ENCODE measurements around the gene BCL2A1.
"Not testable (repeated sequence)": the region's sequence is repeated elsewhere in the genome, so short reads cannot be mapped to it uniquely, and the experiment has no call there.

Gene BCL2A1

DNA sequence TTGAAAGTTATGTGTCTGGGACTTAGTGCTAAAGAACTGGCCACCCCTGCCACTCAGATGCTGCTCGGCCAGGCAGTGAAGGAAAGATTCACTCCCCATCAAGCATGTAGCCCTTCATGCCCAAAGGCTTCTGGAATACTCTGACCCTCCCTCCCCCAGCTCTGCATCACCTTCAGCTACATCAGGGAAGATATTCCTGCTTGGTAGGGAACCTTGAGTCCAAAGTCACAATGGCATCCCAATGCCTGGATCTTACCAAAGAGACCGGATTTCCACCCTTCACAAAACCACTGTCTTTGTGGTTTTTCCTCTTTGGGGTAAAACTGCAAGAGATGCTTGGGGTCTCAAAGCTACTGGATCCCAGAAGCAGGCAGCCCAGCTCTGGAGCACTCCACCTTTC is 18.2 kb upstream of the BCL2A1 start:
- DNase-seq (ENCODE audit: low read depth): no peak

DNA sequence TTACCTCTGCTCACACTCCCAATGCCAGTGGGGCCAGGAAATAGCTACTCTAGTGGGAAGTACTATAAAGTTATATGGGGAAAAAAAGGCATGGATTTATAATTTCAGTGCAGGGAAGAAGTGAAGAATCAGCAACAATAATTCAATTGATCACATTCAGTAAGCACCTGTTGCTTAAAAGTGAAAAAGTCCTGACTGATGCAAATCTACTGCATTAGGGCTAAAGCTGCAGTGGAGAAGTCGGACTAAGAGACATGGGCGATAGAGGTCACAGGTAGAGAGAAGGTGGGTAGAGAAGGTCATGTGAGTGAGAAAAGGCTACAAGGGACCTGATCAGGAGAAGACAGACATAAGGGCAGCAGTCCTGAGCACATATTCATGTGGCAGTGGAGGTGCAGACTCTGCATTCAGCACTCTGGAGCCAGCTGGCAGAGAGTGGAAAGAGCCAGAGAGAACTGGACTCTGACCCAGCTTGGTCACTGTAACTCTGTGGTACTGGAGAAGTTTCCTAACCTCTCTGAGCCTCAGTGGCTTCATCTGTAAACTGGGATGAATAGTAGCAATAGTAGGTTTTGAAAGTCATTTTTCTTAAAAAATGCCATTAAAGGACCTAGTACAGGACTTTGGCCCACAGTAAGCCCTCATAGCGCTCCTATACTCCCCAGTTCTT is 17.6 kb upstream of the BCL2A1 start:
- DNase-seq (ENCODE audit: low read depth): no peak

DNA sequence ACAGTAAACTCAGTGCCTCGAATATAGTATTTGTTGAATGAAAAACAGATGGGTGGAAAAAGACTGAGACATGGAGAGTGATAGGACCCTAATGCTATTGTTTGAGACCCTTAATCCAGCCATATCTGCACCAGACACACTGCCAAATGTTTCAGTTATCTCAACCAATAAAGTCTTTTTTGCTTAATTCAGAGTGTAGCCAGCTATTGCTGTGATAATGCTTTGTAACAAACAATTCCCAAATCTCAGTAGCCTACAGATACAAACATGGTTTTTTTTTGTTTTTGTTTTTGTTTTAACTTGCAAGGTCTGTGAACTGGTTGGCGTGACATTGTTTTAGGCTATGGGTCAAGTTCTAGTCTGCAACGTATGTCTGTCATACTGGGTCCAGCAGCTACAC is 17.0 kb upstream of the BCL2A1 start:
- no peak for DNase-seq (ENCODE audit: low read depth)

DNA sequence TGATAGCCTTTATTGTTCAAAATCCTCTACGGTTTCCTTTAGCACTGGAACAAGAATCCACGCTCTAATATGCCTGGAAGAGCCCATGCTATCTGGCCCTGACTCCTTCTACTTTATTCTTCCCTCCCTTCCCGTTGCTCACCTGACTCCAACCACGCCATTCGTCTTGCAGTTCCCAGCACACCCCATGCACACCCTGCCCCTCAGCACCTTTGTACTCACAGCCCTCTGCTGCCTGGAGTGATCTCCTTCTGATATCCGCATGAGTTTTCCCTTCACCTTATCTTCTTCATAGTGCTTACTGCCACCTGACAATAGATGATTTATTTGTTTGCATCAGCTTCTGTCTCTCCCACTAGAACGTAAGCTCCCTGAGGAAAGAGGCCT is 16.6 kb upstream of the BCL2A1 start:
- no peak for DNase-seq (ENCODE audit: low read depth)

DNA sequence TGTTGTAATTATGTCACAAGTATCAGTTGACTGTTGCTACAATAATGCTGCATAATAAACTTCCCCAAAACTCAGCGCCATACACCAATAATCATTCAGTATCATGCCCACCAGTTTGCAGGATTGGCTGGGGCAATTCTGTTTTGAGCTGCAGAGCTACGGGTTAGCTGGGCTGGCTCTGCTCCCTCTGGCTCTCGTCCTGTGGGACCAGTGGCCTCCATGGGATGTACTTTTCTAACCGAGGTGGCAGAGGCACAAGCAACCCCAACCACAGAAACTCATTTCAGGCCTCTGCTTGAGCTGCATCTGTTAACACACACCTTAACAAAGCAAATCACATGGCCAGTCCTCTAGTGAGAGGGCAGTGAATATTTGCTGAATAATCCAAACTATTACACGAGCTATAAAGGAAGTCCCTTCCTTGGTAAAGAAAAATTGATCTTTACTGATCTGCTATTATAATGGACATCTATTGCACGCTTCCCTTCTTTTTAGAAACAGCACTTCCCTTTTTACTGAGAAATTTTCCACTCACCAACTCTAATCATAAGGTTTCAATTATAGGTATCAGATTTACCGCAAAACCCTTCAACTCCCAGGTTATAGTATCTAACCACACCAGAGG is 10.9 kb upstream of the BCL2A1 start:
- DNase-seq (ENCODE audit: low read depth): no peak

DNA sequence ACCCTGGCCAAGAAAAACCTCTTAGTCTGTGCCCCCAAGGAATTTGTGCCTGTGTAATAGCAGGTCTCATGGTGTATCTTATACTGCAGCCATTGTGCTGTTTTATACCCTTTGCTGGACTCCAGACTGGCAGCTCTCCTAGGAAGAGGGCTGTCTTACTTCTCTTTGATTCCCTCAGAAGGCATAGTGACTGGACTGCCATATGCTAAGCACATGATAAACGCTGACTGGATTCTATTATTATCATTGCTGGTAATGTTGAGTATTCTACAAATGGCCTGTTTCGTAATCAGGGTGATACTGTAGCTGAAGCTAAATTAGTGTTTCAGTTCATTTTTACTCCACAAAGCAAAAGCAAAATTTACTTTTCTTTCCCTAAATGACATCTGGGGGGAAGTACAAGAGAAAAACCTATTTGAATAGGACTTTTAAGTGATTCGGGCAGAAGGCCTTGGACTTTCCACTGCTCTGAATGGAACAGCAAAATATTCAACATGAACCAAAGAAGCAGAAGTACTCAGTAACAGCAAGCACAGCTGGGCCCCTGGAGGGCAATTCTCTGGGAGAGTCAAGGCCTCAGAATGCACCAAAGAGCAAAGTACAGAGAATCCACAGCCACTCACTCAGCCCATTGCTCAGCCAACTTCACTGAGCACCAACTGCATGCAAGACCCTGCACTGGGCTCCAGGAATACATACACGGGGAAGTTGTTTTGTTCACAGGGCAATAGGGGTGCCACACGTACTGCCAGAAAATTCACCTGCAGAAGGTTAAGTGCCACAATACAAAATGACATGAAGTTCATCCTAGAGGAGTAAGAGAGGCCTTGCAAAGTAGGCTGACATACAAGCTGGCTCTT is 7.9 kb upstream of the BCL2A1 start:
- no peak for DNase-seq (ENCODE audit: low read depth)

DNA sequence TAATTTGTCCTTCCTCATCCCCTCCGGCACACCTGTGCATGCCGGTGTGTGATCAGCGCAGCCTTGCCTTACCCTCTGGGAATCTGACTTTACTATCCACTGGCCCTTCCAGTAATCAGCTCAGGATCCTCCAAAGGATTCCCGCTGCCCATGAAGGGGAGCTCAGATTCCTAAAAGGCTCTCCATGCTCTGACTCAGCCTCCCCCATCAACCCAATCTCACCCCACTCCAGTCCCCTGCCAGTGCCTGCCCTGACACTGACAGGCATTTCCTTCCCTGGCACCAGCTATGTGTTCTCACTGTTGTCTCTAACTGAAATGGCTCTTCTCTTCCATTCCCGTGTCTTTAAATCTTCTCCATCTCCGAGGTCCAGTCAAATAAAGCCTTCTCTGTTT is 7.3 kb upstream of the BCL2A1 start:
- no peak for DNase-seq (ENCODE audit: low read depth)

DNA sequence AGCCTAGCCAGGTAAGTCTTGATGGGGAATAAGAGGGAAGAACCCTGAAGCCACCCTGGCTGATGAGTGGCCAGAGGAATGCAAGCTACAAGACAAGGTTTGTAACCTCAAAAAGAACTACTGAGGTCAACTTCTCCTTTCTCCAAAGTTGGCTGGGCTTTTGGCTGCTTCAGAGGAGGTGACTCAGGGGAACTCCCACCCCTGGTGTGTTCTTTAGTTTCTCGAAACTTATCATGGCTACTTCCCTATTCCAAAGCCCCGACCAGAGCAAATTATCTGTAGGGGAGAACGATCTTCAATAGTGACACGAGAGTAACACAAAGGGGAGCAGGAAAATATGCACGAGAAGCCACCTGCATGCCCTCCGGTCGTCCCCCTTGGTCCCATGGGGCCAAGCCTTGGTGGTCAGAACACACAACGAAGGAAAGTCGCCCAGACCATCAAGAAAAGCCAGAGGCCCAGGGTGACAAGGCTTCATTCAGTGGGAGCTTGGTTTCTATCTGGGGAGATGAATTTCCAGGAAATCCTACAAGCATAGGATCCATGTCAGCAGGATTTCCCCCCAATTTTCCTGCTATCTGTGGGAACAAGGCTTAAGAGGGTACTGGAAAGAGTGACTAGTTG is 6.5 kb upstream of the BCL2A1 start:
- no peak for DNase-seq (ENCODE audit: low read depth)

DNA sequence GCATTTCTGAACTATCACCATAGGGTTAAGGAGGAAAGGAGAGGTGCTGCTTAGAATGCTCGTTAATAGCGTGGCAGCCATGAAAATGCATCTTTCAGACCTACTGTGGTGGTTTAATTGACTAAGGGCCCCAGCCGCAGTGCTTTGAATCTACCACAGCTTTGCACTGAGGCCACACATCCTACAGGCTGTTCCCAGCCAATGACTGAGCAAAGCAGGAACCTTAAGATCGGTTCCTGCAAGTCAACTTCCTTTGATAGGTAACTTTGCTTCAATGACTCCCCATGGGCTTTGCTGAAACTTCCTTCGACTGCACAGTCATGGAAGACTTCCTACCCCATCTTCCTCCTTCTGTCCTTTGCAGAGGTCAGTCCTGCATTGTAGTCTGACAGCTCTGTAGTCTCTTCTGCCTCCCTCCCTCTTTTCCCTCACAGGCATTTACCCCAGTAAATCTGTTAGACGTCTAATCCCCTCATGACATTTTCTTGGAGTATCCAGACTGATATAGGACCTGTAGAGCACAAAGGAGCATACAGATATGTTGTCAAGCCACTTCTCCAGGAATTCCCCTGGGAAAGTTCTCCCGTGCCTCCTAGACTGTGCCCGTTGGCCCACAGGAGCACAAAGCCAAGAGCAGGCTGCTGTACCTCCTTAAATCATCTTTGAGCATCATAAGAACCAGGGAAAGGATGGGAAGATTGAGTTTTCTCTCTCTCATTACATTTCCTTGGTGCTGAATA is 2.6 kb upstream of the BCL2A1 start:
- no peak for DNase-seq (ENCODE audit: low read depth)

DNA sequence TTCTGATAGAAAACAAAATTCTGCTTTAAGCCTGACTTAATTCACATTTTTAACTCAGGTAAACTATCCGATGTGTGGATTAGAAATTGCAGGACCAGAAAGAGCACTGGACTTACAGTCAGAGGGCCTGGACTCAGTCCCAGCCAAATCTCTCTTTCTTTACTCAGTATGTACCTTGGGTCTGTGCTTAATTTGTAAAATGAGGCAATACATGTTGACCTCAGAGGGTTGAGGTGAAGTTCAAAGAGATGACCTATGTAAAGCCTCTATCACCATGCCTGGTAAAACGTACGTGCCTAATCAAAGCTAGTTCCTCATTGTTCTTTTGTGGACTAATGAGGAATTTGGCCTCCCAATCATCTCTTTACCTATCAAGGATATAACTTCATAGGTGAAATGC is 1.9 kb upstream of the BCL2A1 start:
- DNase-seq (ENCODE audit: low read depth): no peak

DNA sequence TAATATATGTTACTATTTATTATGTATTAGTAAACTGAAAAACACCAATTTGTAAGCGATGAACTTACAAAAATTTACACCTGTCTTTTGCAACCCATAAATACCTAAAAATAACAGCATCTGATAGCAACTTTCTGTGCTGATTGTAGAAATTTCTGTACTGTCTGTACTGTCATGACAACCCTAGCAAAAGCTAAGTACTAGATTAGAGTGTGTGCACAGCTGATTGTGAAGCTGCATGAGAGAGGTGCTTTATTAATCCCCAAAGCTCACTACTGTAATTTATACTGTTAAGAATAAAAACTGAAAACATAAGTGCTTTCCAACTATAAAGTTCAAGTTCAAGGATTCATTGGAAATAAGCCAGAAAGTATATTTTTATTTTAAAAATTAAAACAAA is 815 bp downstream of the BCL2A1 start:
- no peak for DNase-seq (ENCODE audit: low read depth)

DNA sequence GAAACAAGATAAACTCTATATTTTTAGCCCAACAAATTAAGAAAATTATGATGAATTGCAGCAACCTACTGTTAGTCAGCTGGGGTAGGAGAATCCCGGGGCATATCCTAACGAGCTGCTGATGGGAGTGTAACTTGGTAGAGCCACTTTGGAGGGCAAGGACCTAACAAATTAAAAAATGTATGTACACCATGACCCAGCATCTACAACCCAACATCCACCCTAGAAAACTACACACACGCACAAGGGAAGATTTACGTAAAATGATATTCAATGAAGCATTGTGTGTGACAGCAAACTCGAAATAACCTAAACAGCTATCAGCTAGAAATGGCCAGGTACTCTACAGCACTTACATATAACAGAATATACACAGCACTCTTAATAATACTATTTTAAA is 1.9 kb downstream of the BCL2A1 start:
- DNase-seq (ENCODE audit: low read depth): no peak

DNA sequence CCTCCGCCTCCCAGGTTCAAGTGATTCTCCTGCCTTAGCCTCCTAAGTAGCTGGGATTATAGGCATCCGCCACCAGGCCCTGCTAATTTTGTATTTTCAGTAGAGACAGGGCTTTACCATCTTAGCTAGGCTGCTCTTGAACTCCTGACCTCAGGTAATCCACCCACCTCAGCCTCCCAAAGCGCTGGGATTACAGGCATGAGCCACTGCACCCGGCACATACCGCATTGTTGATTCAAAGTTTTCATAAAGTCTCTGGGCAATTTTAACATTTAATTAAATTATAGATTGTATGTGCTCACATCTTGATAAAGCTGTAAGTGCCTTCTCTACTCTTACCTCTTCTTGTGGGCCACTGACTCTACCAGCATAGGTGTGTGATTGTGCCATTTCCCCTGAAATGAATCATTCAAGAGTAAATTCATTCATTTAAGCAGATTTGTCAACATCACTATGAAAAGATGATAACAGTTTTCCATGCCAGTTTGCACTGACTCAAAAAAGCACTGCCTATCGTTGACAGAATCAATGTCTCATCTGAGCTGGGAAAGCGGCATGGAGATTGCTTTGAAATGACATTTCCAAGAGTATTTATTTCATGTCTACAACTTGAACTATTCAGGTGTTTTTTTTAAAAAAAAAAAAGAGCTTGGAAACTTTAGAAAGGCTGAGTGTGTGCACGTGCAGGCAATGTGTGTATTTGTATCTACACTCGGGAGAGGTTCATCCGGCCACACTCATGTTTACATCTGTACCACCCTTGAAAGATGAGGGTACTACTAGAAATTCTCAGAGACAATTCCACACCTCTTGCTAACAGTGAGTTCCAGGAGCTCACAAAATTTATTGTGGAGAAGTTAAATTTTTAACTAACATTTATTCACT is 3.5 kb downstream of the BCL2A1 start:
- no peak for DNase-seq (ENCODE audit: low read depth)

DNA sequence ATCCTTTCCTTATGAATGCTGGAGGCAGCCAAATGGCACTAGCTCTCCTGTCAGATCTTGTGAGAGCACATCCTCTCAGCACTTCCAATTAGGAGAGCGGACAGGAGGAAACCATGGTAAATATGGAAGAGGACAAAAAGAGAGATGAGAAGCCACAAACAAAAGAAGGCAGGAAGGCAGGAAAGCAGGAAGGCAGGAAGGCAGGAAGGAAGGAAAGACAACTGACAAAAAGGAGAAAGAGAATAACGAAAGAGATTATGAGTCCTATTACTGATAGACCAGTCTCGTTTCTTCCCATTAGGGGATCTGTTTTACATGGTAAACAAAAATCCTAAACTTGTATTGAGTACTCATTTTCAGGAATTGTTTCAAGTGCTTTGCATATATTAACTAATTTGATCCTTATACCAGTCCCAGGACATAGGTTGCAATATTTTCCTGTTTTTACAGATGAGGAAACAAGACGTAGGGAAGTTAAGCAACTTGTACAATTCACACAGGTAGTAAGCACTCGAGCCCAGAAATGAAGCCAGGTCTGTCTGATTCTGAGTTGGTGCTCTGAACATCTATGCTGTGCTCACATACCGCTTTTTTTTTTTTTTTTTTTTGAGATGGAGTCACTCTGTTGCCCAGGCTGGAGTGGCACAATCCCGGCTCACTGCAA is 4.2 kb downstream of the BCL2A1 start:
- DNase-seq (ENCODE audit: low read depth): no peak

DNA sequence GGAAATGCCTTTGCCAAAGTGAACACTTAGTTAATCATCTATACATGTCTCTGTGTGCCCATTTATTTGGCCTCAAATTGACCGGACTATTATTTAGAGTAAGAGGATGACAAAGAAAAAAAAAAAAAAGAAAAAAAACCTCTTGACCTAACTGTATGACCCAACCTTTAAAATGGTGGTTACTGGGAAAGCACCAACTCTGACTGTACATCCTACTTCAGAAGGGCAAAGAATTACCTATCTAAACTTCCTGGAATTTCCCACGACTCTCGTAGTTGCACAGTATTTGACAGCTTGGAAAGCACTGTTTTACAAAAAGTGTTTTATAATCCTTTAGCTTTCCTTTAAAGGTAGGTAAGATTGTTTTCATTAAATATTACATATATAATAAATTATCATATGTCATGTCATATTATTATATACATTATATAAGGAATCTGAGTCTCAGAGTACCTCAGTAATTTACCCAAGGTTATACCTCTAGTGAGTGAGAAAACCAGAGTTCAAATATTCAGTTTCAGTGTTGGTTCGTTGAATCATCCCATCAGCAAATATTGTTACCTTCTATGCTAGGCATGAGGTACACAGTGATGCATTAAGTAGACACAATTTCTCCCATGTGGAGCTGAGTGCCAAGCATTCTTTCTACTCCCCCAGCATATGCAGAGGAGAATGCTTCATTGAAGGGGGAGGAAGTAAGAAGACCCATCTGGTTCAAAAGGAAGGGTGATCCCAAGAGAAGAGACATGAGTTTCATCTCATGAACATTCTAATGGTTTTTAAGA is 5.0 kb downstream of the BCL2A1 start:
- DNase-seq (ENCODE audit: low read depth): no peak

DNA sequence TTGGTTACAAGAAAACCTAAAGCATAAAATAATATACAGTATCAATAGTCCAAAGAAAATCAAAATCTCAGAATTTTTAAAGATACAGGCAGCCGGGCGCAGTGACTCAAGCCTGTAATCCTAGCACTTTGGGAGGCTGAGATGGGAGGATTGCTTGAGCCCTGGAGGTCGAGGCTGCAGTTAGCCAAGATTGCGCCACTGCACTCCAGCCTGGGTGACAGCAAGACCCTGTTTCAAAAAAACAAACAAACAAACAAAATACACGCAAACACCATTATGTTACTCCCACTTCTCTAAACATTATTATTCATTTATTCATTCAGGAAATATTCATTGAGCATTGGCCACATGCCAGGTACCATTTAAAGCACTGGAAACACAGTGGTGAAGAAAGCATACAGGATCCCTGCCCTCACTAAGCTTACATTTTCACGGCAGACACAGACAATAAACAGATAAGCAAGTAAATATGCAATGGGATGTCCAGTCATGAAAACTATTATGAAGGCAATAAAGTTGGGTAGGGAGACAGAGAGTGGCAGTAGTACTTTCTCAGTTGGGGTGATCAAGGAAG is 6.7 kb downstream of the BCL2A1 start:
- DNase-seq (ENCODE audit: low read depth): no peak

DNA sequence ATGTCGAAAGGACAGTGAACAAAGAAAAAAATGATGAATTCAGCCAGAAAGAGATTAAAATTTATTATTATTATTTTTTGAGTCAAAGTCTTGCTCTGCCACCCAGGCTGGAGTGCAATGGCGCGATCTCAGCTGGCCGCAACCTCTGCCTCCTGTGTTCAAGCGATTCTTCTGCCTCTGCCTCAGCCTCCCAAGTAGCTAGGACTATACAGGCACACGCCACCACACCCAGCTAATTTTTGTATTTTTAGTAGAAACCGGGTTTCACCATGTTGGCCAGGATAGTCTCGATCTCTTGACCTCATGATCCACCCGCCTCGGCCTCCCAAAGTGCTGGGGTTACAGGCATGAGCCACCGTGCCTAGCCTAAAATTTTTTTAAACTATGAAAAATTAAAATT is 8.1 kb downstream of the BCL2A1 start:
- not testable (repeated sequence) for DNase-seq (ENCODE audit: low read depth)

DNA sequence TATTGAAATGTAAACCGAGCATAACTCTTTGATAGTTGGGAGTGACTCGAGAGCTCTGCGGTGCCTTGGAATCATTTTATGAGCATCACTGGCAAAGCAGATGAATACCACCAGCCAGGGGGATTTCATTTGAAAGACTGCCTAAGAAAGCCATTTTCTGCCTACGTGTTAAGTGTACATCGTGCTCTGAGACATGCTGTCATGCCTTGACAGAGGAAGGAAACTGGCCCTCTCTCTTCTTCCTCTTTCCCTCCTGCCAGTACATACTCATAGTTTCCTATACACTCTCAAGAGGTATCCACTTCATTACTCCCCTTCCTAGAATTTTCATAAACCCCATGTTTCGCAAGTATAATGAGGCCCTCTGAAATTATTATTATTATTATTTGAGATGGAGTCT is 8.8 kb downstream of the BCL2A1 start:
- DNase-seq (ENCODE audit: low read depth): no peak

DNA sequence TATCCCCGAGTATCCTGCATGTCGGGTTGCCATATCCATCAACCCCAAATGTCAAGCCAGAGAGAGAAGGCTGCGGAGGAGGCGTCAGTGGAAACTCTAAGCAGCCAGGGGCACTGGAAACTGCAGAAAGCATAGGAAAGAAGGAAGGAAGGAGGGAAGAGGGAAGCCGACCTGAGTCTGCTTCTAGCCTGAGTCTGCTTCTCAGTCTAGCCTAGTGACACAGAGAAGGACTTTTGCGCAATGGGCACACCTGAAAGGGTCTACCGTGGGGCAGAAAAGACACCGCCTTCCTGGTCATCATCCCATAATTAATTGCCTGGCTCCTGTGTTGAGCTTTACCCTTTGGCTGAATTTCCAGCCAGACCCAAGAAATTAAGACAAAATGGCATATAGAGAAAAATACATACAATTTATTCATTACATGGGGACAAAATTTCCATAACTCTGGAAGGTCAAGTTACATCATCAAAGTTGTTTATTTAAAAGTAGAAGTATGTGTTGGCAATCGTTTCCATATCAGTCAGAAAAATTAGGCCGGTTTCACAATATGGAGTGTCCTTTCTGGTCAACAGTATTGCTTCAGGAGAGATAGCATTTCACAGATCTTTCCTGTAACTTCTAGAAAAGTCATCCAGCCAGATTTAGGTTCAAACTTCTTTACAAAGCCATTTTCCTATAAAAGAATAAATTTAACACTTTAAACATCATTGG is 10.3 kb downstream of the BCL2A1 start:
- no peak for DNase-seq (ENCODE audit: low read depth)
